GM21526 (cell line): ENCODE measurements around the gene RNPS1.

Source experiments
- ATAC-seq: cut with Tn5 transposase; IDR thresholded peaks from one replicate; pipeline ENCODE4 v1.9.1; 2021; ENCODE audit warnings: moderate library complexity; ENCODE audit not compliant: unreplicated experiment, low FRiP score

Gene RNPS1

DNA sequence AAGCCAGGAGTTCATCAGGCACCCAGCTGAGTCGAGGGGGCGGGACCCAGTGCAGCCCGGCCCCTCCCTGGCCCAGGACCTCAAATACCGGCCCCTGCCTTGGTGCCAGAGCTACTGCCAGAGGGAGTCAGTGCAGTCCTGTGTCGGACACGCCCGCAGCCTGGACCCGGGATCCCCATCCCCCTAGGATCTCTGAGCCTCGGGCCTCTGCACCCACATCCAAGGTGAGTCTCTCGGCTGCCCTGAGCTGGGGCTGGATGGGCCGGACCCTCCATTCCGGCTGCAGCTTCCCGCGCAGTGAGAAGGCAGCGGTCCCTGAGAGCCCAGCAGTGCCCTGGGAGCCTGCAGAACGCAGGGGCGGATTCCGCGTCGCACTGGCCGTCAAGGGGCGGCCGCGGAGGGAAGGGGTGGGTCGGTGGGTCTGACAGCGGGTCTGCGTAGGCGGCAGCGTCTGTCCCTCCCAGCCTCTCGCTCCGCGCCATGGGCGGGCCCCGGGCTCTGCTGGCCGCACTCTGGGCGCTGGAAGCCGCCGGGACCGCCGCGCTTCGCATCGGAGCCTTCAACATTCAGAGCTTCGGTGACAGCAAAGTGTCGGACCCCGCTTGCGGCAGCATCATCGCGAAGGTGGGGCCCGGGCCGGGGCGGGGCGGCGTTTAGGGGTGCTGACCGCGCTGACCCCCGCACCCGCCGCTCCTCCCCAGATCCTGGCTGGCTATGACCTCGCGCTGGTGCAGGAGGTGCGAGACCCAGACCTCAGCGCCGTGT lies 31.4 kb downstream of the RNPS1 start, which contains the start of gene DNASE1L2:
DNASE1L2 (plus strand) TSS at position 108 of the 765 bp plus-strand sequence; CDS start at position 481, 373 bp downstream.
- ATAC-seq, result no peak

DNA sequence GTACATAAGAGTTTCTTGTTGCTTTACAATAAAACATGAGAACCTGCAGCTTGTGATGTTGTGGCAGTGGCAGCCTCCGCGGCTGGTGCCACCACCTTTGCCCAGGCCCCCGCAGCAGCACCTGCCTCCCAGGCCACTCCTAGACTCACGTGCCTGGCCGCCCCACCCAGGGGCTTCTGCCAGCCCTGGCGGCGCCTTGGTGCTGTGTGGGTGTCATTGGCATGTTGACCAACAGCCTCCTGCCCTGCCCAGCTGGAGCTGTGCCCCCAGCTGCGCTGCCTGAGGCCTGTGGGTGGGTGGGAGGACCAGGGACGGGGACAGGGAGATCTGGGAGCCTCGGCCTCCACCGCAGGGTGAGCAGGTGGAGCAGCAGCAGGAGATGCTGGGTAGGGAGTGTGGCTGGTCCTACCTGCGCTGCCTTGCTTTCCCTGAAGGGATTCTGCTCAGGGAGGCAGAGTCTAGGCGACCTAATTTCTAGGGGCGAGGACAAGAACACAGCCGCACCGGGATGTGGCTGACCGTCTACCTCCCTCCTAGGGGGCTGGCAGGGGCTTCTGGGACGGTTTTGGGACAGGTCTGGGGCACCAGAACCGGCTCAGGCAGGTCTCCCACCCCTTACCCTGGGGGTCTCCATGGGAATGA lies 32.1 kb downstream of the RNPS1 start:
- ATAC-seq, result no peak

- ATAC-seq, result no peak
Measured at GRCh38 chr16:2235234-2235651, 32.7 kb downstream of the RNPS1 start.

DNA sequence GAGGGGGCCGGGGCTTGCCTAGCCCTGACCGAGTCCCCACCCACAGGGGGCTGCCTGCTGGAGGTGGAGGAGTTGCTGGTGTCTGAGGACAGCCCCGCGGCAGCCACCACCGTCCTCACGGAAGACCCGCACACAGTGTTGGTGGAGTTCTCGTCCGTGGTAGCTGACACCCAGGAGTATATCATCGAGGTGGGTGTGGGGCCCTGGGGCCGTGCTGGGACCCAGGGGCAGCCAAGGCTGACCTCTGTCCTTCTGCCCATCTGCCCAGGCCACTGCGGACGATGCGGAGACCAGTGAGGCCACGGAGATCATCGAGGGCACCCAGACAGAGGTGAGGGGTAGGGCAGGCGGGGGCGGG lies 33.1 kb downstream of the RNPS1 start:
- no peak for ATAC-seq

GRCh38 chr16:2233872-2234812 lies 33.8 kb downstream of the RNPS1 start:
- ATAC-seq, result no peak

- no peak for ATAC-seq
Measured at GRCh38 chr16:2233046-2233775, 34.7 kb downstream of the RNPS1 start.

- no peak for ATAC-seq
Measured at GRCh38 chr16:2232094-2232990, 35.6 kb downstream of the RNPS1 start.

DNA sequence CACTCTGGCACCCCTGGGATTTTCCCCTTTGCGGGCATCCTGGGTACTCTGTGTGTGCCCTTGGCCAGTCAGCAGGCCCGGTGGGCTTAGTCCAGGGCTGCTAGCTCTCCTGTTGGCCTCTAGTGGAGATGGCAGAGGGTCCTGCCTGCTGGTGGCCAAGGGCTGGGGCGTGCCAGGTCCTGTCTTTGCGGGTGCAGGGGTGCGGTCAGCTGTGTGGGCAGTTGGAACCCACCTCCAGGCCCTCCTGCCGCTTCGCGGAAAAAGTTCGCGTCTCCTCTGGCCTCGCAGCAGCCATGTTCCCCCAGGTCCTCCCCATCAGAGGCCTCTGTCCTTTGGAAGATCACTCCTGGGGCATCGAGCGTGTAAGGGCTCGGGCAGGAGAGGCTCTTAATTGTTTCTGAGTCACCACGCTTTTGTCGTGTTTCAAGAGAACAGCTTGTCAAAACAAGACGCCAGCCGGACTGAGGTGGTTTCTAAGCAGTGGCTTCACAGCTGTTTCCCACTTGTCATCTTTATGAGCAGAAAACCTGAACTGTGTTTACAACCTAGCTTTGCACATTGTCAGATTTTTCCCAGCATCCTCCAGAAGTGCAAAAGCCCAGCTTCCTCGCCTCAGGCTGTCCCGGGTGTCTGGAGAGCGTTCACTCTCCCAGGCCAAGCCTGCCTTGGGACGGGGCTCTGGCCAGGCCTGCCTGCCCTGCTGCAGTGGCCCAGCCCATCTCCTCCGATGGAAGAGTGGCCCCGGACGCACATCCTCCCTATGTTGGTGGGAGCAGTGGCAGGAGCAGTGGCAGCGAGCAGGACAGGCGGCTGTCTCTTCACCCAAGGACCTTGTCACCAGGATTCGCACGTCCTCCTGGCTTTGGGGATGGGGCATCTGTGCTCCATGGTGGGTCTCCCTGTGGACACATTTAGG lies 36.7 kb downstream of the RNPS1 start:
- no peak for ATAC-seq

DNA sequence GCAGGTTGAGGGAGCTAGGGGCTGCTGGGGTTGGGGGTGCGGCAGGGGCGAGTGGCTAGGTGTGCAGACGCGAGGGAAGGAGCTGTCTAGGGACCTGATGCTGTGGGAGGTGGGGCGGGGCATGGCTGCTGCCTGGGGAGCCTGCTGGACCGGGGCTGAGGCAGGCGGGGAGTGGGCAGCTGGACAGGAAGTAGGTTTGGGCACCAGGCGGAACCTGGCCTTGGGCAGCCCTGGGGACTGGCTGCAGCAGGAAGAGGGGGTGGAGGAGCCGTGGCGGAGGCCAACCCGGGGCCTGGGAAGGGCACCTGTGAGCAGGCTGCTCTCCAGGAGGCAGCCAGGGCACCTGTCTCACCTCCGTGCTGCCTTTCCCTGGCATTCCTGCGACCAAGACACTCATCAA lies 37.5 kb downstream of the RNPS1 start:
- no peak for ATAC-seq

- ATAC-seq, result no peak
Measured at GRCh38 chr16:2229632-2230250, 38.2 kb downstream of the RNPS1 start.

- ATAC-seq, result no peak
Measured at GRCh38 chr16:2229091-2229490, 38.8 kb downstream of the RNPS1 start.

DNA sequence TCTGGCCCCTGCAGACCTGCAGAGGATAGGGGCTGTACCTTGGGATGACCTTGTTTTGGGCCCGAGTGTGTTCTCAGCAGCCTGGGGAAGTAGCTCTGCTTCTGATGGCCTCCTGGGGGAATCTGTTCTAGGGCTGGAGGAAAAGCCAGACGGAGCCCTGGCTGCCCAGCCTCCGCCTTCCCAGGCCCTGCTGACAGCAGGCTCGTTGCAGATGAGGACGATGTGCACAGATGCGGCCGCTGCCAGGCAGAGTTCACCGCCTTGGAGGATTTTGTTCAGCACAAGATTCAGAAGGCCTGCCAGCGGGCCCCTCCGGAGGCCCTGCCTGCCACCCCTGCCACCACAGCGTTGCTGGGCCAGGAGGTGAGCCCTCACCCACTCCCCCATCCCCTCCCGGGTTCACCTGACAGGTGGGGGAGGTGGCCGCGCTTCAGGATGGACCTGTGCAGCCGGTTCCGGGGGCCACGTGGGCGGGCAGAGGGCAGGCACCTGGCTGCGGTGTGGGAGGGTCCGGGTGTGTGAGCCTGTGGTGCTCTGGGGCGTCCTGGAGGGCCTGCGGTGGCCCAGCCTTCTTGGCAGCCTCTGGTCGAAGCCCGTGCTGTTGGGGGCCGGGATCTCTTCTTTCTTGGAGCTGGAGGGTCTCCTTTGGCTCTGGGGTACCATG lies 39.6 kb downstream of the RNPS1 start:
- ATAC-seq, result no peak

GRCh38 chr16:2226918-2227317 lies 41.0 kb downstream of the RNPS1 start:
- no peak for ATAC-seq

GRCh38 chr16:2226245-2226793 lies 41.6 kb downstream of the RNPS1 start:
- ATAC-seq, result no peak

DNA sequence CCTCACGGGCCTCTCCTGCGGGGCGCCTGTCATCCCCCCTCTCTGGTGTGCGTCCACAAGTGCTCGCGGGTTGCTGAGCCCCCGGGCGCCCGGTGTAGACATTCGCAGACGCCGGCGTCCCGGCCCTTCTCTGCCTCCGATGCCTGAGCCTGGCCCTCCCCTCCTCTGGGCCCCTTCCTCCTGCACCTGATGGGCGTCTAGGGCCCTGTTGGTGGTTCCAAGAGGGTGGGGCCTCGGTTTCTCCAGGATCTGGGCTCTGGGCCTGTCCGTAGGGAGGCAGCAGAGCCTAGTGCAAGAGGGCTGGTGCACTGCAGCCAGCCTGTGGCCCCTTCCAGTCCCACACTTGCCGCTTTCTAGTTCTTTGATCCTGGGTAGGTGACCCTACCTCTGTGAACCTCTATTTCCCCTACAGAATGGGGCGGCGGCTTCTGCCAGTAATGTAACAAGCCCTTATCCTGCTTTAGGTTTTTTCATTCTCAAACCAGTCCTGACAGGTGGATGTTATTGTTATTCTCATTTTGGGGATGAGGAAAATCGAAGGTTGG lies 43.9 kb downstream of the RNPS1 start:
- ATAC-seq, result no peak

GRCh38 chr16:2223221-2223941 lies 44.5 kb downstream of the RNPS1 start, which contains the start of gene E4F1:
Gene E4F1 (plus strand): TSS chr16:2223591. CDS start chr16:2223614, 23 bp downstream.
- ATAC-seq, result peak; percentile 88
